Fibroblast of pulmonary artery (primary cell): Measurements from ENCODE around the gene MVD.
A peak's percentile ranks its signal among the peaks of the same experiment; 100 is the strongest.
"Not testable (repeated sequence)": the region's sequence is repeated elsewhere in the genome, so short reads cannot be mapped to it uniquely, and the experiment has no call there.

Experiments
- DNase-seq: peaks from one replicate; pipeline ENCODE4 v3.0.0-alpha.2; 2010; ENCODE audit warnings: low read depth
- H3K4me3 ChIP-seq: replicated peaks from 2 replicates; pipeline ENCODE4 v1.5.1; 2011; ENCODE audit warnings: low read depth, mild to moderate bottlenecking, control low read depth, low read length, moderate library complexity
- TF ChIP-seq, protein P1 (sequence below): IDR thresholded peaks from 2 replicates; pipeline ENCODE4 v1.5.1; 2011; ENCODE audit warnings: mild to moderate bottlenecking, control low read depth, low read length, inconsistent platforms; ENCODE audit errors: missing control alignments

The MVD gene

DNA sequence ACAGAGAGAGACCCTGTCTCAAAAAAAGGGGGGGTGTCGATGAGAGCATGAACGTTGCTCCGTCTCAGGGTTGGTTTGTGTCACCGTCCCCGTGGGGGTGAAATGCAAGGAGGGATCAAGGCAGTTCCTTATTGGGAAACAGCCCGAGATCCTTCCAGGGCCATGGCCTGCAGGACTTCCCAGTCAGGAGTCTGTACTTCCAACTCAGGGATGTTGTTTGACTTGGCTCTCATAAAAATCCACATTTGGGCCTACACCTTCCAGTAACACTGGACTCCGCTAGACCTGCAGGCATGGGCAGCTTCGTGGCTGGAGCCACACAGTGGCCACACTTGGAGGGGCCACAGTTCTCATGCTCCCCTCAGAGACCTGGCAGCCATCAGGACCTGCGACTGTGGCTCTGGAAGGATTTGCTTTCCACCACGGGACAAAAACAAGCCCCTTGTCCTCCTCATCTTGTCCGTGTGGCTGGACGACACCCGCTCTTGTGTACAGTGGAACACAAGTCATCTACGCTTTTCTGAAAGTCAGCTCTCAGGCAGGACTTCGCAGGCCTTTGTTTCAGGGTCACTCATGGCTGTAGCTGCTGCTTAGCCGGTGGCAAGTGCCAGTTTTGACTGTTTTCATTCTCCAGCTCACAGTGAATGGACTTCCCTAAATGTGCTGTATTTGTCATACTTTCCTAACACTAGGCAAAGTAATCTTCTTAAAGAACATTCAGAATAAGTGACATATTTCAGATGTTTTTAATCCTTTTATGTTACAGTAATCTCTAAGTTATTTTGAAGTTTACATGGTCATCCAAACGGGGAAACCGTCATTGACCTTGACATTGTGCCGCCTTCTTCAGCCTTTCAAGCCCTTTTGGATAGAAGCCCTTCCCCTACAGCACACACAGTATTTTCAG is 48.7 kb downstream of the MVD start:
- no peak overlapping the region for H3K4me3 ChIP-seq
- no peak for DNase-seq
- TF ChIP-seq, protein P1, sequence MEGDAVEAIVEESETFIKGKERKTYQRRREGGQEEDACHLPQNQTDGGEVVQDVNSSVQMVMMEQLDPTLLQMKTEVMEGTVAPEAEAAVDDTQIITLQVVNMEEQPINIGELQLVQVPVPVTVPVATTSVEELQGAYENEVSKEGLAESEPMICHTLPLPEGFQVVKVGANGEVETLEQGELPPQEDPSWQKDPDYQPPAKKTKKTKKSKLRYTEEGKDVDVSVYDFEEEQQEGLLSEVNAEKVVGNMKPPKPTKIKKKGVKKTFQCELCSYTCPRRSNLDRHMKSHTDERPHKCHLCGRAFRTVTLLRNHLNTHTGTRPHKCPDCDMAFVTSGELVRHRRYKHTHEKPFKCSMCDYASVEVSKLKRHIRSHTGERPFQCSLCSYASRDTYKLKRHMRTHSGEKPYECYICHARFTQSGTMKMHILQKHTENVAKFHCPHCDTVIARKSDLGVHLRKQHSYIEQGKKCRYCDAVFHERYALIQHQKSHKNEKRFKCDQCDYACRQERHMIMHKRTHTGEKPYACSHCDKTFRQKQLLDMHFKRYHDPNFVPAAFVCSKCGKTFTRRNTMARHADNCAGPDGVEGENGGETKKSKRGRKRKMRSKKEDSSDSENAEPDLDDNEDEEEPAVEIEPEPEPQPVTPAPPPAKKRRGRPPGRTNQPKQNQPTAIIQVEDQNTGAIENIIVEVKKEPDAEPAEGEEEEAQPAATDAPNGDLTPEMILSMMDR, result no peak

DNA sequence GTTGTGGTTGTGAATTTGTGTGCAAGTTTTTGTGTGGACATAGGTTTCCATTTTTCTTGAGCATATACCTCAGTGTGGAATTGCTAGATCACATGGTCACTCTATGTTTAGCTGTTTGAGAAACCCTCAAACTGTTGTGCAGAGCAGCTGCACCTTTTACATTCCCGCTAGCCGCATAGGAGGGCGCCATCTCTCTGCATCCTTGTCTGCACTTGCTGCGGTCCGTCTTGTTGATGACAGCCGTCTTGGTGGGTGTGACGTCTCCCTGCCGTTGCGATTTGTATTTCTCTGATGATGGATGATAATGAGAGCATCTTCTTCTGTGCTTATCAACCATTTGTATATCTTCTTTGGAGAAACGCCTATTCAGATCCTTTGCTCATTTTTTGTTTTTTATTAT is 49.6 kb downstream of the MVD start:
- no peak for DNase-seq
- TF ChIP-seq, protein P1, result no peak
- no peak overlapping the region for H3K4me3 ChIP-seq

DNA sequence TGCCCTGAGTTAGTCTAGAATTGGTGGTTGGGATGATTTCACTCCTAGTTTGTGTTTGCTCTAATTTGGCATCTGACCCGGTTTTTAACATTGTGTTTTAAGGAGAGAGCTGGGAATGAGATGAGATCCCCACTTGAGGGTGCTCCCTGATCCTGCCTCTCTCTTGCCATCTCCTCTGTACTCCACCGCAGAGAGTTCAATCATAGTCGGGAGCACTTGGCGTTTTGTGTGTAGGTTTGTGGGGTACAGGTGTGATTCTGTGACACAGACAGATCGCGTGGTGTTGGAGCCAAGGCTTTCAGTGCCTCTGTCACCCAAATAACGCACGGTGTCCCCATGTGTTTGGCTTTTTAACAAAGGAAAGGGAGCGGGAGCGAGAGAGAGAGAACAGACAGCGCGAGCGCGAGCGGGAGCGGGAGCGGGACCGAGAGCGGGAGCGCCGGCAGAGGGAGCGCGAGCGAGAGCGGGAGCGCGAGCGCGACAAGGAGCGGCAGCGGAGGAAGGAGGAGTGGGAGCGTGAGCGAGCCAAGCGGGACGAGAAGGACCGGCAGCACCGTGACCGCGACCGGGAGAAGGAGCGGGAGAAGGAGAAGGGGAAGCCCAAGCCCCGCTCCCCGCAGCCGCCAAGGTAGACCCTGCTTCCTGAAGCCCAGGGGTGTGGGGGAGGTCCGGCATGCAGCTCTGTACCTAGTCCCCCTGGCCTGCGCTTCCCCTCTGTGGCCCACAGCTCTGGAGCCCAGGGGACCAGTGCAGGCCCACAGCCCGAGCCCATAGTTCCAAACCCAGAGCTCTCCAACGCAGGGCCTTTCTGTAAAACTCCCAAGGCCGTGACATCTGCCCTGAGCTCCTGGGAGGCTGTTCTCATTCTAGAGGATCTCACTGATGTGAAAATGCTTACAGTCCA is 51.7 kb downstream of the MVD start:
- no peak overlapping the region for H3K4me3 ChIP-seq
- DNase-seq, result no peak
- TF ChIP-seq, protein P1, result no peak

DNA sequence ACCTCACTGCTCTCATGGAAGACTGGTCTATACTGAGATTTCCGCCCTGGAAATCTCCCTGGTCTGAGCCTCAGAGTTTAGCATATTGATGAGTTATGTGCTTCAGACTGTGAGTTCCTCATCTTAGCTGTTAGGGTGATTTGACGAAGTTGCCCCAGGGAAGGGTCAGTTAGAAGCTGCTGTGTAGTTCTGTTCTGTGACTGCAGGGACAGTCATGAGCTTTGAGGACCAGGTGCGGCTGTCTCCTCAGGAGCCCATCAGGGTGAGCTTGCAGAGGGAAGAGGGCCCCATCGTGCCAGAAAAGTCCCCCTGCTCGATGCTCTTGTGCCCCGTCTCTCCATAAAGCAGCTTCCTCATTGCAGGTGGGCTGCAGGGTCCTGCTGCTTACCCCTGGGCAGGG is 52.8 kb downstream of the MVD start:
- DNase-seq, result no peak
- H3K4me3 ChIP-seq, result no peak overlapping the region
- TF ChIP-seq, protein P1, result peak; percentile 1

DNA sequence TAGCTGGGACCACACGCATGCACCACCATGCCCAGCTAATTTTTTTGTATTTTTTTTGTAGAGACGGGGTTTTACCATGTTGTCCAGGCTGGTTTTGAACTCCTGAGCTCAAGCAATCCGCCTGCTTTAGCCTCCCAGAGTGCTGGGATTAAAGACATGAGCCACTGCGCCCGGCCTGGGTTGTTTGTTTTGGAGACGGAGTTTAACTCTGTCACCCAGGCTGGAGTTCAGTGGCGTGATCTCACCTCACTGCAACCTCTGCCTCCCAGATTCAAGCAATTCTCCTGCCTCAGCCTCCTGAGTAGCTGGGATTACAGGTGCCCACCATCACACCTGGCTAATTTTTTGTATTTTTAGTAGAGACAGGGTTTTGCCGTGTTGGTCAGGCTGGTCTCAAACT is 53.5 kb downstream of the MVD start:
- H3K4me3 ChIP-seq, DNase-seq: not testable (repeated sequence)

DNA sequence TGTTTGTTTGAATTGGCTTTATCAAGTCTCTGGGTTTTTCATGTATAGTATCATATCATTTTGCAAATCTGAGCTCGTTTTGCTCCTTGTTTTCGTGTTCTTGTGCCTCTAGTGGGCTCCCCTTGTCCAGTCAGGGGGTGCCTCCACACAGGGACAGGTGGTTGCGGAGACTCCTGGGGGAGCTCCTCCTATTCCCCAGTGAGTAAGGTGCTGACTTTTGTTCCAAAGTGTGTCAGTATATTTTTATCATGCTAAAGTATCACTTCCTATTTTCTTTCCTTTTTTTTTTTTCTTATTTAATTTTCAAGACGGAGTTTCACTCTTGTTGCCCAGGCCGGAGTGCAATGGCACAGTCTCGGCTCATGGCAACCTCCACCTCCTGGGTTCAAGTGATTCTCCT is 54.8 kb downstream of the MVD start:
- DNase-seq, result no peak
- H3K4me3 ChIP-seq, result no peak overlapping the region

More for the DNA sequence above, 54.8 kb downstream of the MVD start:
- TF ChIP-seq, protein P1, result no peak
